Central memory CD8-positive, alpha-beta T cell (primary cell): ENCODE results near the gene TES.
"Not testable (repeated sequence)": the region's sequence is repeated elsewhere in the genome, so short reads cannot be mapped to it uniquely, and the experiment has no call there.

Source experiments
- ATAC-seq: fragments of 150-1000 bp; cut with Tn5 transposase; replicated peaks from 2 replicates; pipeline ENCODE4 v1.10.0; 2022; ENCODE audit warnings: mild to moderate bottlenecking, moderate FRiP score, moderate number of reproducible peaks; ENCODE audit not compliant: poor library complexity, severe bottlenecking; ENCODE audit errors: extremely low read depth
- DNase-seq, 2 donors: peaks; one replicate each; pipeline ENCODE4 v3.0.0; 2021; ENCODE audit warnings: low spot score in 2 of 2
- H3K27ac Mint-ChIP-seq: one replicate; pipeline ENCODE4 v1.8.0; 2022; ENCODE audit warnings: low read depth, mild to moderate bottlenecking, moderate library complexity, mixed read lengths
- H3K27me3 Mint-ChIP-seq: one replicate; pipeline ENCODE4 v1.8.0; 2022; ENCODE audit warnings: mixed read lengths
- H3K36me3 Mint-ChIP-seq: one replicate; pipeline ENCODE4 v1.8.0; 2022; ENCODE audit warnings: mild to moderate bottlenecking, moderate library complexity, mixed read lengths; ENCODE audit not compliant: insufficient read depth
- H3K4me1 Mint-ChIP-seq: one replicate; pipeline ENCODE4 v1.8.0; 2022; ENCODE audit warnings: mixed read lengths
- H3K4me3 Mint-ChIP-seq: one replicate; pipeline ENCODE4 v1.8.0; 2022; ENCODE audit warnings: mild to moderate bottlenecking, moderate library complexity, mixed read lengths
- H3K9me3 Mint-ChIP-seq: one replicate; pipeline ENCODE4 v1.8.0; 2022; ENCODE audit warnings: mixed read lengths

The TES gene

GRCh38 chr7:116242178-116242577 is 31.8 kb downstream of the TES start:
- DNase-seq = no peak
- H3K4me1 Mint-ChIP-seq = peaks cover 59% of the 10 kb centered on the region
- no peaks in the 10 kb centered on the region for H3K27me3 Mint-ChIP-seq
- no peaks in the 10 kb centered on the region for H3K9me3 Mint-ChIP-seq
- H3K36me3 Mint-ChIP-seq = peaks cover 40% of the 10 kb centered on the region
- H3K27ac Mint-ChIP-seq = no peak overlapping the region
- H3K4me3 Mint-ChIP-seq = no peak overlapping the region
- no peak for ATAC-seq

- no peaks in the 10 kb centered on the region for H3K9me3 Mint-ChIP-seq
- peaks cover 36% of the 10 kb centered on the region for H3K36me3 Mint-ChIP-seq
- H3K27ac Mint-ChIP-seq = peak overlapping the region; percentile 19
- H3K27me3 Mint-ChIP-seq = no peaks in the 10 kb centered on the region
- H3K4me3 Mint-ChIP-seq = no peak overlapping the region
- no peak for ATAC-seq
- peaks cover 54% of the 10 kb centered on the region for H3K4me1 Mint-ChIP-seq
- no peak for DNase-seq
Observed at GRCh38 chr7:116242759-116243158, 32.4 kb downstream of the TES start.

GRCh38 chr7:116244803-116245202 is 34.5 kb downstream of the TES start:
- H3K9me3 Mint-ChIP-seq, DNase-seq, H3K4me3 Mint-ChIP-seq, ATAC-seq, H3K27me3 Mint-ChIP-seq, H3K27ac Mint-ChIP-seq: not testable (repeated sequence)
- Mint-ChIP-seq H3K4me1 (peaks cover 55% of the 10 kb centered on the region), H3K36me3 (peaks cover 40% of the 10 kb centered on the region)

DNA sequence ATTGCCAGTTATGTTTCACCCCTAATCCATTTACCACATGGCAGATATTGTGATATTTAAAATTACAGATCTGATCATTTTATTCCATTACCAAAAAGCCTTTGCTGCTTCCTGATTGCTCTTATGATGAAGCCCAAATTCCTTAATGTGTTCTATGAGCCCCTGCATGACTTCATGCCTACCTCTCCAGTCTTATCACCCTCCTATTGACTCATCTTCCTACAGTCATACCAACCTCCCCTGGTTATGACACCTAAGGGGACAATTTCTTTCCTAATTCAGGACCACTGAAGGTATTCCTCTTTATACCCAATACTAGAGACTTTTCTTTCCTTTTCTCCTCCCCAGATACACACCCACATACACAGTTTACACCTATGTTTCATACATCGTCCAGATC is 36.0 kb downstream of the TES start:
- no peaks in the 10 kb centered on the region for H3K9me3 Mint-ChIP-seq
- H3K4me1 Mint-ChIP-seq = peaks cover 47% of the 10 kb centered on the region

GRCh38 chr7:116249969-116250553 is 39.7 kb downstream of the TES start:
- DNase-seq = no peak
- peaks cover 58% of the 10 kb centered on the region for H3K36me3 Mint-ChIP-seq
- peak overlapping the region; percentile 78 for H3K27ac Mint-ChIP-seq
- peak; percentile 49 for ATAC-seq
- no peak overlapping the region for H3K4me3 Mint-ChIP-seq
- H3K27me3 Mint-ChIP-seq = no peaks in the 10 kb centered on the region
- no peaks in the 10 kb centered on the region for H3K9me3 Mint-ChIP-seq
- H3K4me1 Mint-ChIP-seq = peaks cover 36% of the 10 kb centered on the region

More for the DNA sequence above, 36.0 kb downstream of the TES start:
- H3K36me3 Mint-ChIP-seq = peaks cover 50% of the 10 kb centered on the region
- ATAC-seq (no peak), DNase-seq (no peak)
- peak overlapping the region; percentile 6 for H3K27ac Mint-ChIP-seq
- H3K4me3 Mint-ChIP-seq = no peak overlapping the region
- H3K27me3 Mint-ChIP-seq = no peaks in the 10 kb centered on the region

DNA sequence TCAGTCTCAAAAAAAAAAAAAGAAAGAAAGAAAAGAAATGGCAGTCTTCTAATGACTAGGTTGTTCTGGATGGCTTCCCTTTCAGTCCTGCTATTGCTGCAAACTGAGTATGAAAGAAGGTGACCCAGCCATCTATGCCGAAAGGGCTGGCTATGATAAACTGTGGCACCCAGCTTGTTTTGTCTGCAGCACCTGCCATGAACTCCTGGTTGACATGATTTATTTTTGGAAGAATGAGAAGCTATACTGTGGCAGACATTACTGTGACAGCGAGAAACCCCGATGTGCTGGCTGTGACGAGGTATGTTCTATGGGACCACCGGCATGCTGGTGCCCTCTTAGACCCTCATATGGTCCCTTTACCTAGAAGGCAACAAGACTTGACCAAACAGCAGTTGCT is 41.3 kb downstream of the TES start:
- no peak overlapping the region for H3K27ac Mint-ChIP-seq
- ATAC-seq (no peak), DNase-seq (no peak)
- H3K36me3 Mint-ChIP-seq = peaks cover 58% of the 10 kb centered on the region
- H3K9me3 Mint-ChIP-seq = no peaks in the 10 kb centered on the region
- no peaks in the 10 kb centered on the region for H3K27me3 Mint-ChIP-seq
- peaks cover 22% of the 10 kb centered on the region for H3K4me1 Mint-ChIP-seq
- H3K4me3 Mint-ChIP-seq = no peak overlapping the region

- Mint-ChIP-seq H3K4me3 (no peak overlapping the region), H3K9me3 (no peaks in the 10 kb centered on the region), H3K27ac (no peak overlapping the region), H3K36me3 (peaks cover 59% of the 10 kb centered on the region), H3K4me1 (peaks cover 17% of the 10 kb centered on the region), H3K27me3 (no peaks in the 10 kb centered on the region)
- ATAC-seq (no peak), DNase-seq (no peak)
Observed at GRCh38 chr7:116252249-116252648, 41.9 kb downstream of the TES start.

DNA sequence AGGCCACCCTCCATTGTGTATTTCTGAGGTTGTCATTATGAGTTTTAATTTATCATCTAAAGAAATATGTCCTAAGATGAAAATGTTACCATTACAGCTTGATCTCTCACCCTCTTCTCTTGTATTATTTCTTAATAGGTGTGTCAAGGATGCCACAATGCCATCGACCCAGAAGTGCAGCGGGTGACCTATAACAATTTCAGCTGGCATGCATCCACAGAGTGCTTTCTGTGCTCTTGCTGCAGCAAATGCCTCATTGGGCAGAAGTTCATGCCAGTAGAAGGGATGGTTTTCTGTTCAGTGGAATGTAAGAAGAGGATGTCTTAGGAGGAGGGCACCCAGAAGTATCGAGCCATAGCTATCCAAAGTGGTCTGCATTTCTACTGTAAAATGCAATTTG is 46.8 kb downstream of the TES start:
- Mint-ChIP-seq H3K27ac (no peak overlapping the region), H3K4me3 (no peak overlapping the region), H3K36me3 (peaks cover 43% of the 10 kb centered on the region), H3K4me1 (no peaks in the 10 kb centered on the region), H3K27me3 (no peaks in the 10 kb centered on the region), H3K9me3 (no peaks in the 10 kb centered on the region)
- ATAC-seq (no peak), DNase-seq (no peak)

DNA sequence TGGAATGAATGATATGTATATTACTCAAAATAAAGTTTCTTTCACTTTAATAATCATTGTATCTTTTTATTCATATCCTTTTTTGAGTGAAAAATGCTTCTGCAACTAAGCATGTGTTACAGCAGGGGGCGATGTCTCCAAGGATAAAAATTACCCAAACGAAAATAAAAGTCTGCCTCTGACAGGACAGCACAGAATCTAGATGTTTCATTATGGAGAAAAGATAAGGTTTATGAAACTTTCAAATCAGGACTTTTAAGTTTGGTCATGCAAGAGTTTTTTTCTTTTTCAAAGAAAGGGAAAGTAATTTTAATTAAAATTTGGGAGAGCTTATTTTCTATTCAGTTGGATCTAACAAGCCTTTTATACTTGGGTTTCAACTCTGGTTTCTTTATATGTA is 48.4 kb downstream of the TES start:
- Mint-ChIP-seq H3K27ac (no peak overlapping the region), H3K9me3 (no peaks in the 10 kb centered on the region), H3K27me3 (no peaks in the 10 kb centered on the region), H3K4me3 (no peak overlapping the region), H3K36me3 (peaks cover 41% of the 10 kb centered on the region), H3K4me1 (no peaks in the 10 kb centered on the region)
- ATAC-seq (peak; percentile 46), DNase-seq (no peak)

DNA sequence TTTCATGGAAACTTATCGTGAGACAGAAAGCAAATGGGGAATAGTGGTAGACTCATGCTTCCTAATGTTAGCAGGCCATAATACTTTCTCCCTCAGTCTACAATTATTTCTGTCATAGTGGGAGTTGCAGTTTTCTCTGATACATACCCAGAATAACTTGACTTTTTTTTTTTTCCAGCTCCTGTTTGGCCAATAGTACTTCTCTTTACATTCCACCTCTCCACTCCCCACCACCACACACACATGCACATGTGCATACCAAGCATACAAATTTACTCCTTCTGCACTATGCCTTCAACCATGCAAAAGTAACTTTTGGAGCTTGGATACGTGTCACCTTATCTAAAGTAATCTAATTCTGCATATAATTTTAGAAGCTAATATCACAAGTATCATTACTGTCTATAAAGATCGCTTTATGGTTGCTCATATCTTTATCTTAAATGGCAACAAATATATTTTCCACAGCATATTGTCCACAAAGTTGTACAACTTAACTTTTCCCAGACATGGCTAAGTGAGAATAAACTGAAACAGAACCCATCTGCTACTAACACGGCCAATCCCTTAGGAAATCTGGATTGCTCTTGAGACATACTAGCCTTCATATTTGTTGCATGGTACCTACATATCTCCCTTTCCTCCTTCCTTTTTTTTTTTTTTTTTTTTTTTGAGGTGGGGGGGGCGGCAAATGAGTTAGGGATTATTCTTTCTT is 49.0 kb downstream of the TES start:
- ATAC-seq (no peak), DNase-seq (no peak)
- no peaks in the 10 kb centered on the region for H3K27me3 Mint-ChIP-seq
- H3K4me1 Mint-ChIP-seq = no peaks in the 10 kb centered on the region
- H3K4me3 Mint-ChIP-seq = no peak overlapping the region
- H3K36me3 Mint-ChIP-seq = peaks cover 38% of the 10 kb centered on the region
- no peaks in the 10 kb centered on the region for H3K9me3 Mint-ChIP-seq
- H3K27ac Mint-ChIP-seq = no peak overlapping the region

DNA sequence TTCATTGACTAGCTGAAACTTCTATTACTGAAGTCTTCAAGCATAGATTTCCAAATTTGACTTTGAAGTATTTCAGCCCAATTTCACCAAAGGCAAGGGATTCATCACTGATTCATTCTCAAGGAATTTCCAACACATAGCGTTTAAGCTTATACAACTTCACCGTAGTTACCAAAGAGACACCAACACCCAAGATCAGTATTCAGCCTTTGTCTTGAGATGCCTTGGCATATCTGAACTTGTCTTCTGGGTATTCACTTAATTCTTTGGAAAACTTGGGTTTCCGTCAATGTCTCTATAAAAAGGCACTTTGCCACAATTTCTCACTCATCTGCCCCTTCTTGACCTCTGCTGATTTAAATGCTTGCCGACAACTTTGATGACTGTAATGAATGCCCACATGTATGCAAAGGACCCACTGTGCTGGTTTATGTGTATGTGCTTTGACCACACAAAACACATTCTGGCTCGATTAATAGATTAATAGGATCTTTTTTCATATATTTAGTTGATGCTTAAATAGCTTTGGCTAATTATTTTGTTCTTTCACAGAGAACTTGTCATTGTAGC is 49.6 kb downstream of the TES start:
- no peak for ATAC-seq
- H3K27ac Mint-ChIP-seq = no peak overlapping the region
- peaks cover under 1% of the 10 kb centered on the region for H3K27me3 Mint-ChIP-seq
- H3K36me3 Mint-ChIP-seq = peaks cover 32% of the 10 kb centered on the region
- H3K4me1 Mint-ChIP-seq = no peaks in the 10 kb centered on the region
- no peaks in the 10 kb centered on the region for H3K9me3 Mint-ChIP-seq
- H3K4me3 Mint-ChIP-seq = no peak overlapping the region
- DNase-seq = no peak

DNA sequence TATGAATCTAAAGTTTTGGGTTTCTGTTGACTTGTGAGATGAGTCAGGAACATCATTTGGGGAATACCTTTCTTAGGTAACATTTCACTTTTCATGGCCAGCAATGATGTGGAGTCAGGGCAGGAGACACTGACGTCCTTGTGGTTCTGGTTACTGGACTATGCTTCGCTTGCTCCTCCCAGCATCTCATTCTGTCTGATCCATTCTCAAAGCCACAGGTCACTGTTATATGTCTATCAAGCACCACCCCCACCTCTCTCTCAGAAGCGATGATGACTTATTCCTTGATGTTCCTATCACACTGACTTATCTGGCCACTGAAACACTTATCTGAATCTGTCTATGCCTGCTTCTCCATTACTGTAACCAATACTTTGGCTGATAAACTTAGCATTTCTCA is 51.6 kb downstream of the TES start:
- Mint-ChIP-seq H3K27me3 (peaks cover 14% of the 10 kb centered on the region), H3K9me3 (no peaks in the 10 kb centered on the region), H3K36me3 (peaks cover 24% of the 10 kb centered on the region), H3K27ac (peak overlapping the region; percentile 26), H3K4me3 (no peak overlapping the region), H3K4me1 (no peaks in the 10 kb centered on the region)
- DNase-seq (no peak), ATAC-seq (no peak)

DNA sequence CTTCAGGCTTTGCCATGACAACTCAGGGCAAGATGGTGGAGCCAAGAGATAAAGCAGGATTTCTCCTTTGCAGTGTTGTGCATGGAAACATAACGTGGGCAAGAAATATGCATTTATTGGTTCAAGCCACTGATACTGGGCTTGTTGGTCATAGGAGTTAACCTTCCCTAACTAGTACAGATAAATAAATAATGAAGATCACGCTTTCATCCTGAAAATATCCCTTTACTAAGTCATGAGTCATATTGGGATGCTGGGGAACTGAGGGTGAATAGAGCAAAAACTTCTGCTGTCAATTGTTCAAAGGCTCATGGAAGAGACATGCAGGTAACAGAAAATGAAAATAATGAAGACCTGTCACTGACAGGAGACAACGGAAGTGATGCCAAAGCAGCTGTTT is 55.5 kb downstream of the TES start:
- no peak for DNase-seq
- no peak for ATAC-seq
- Mint-ChIP-seq H3K4me1 (no peaks in the 10 kb centered on the region), H3K27me3 (peaks cover 24% of the 10 kb centered on the region), H3K36me3 (no peaks in the 10 kb centered on the region), H3K9me3 (no peaks in the 10 kb centered on the region), H3K27ac (no peak overlapping the region), H3K4me3 (no peak overlapping the region)
